ENCODE measurements around the gene EPN3.

EPN3 gene

GRCh38 chr17:50550661-50551432, 18.3 kb downstream of the EPN3 start:
- no peak for DNase-seq

GRCh38 chr17:50551433-50551815, 18.9 kb downstream of the EPN3 start:
- no peak for DNase-seq

- DNase-seq: no peak
Measured at GRCh38 chr17:50551884-50552283, 19.3 kb downstream of the EPN3 start.

- DNase-seq: no peak
Measured at GRCh38 chr17:50554201-50554600, 21.7 kb downstream of the EPN3 start.

- no peak for DNase-seq
Measured at GRCh38 chr17:50556803-50557202, 24.3 kb downstream of the EPN3 start.

- DNase-seq: no peak
Measured at GRCh38 chr17:50557630-50558029, 25.1 kb downstream of the EPN3 start.

GRCh38 chr17:50558091-50558490, 25.6 kb downstream of the EPN3 start:
- no peak for DNase-seq

GRCh38 chr17:50558581-50558940, 26.0 kb downstream of the EPN3 start:
- no peak for DNase-seq

GRCh38 chr17:50558941-50559614, 26.5 kb downstream of the EPN3 start:
- peak in 1 of 2 experiments; percentile 20 for DNase-seq

- peak in 1 of 2 experiments; percentile 21 for DNase-seq
Measured at GRCh38 chr17:50559674-50560184, 27.2 kb downstream of the EPN3 start.

GRCh38 chr17:50560185-50560824, 27.8 kb downstream of the EPN3 start, which contains the start of gene CACNA1G:
Gene CACNA1G, plus strand, starts transcription at chr17:50560715. Its CDS starts 745 bp downstream, at chr17:50561460.
- peak; percentile 83 to 86 for DNase-seq

- DNase-seq: no peak
Measured at GRCh38 chr17:50560931-50561745, 28.6 kb downstream of the EPN3 start.

GRCh38 chr17:50561746-50562141, 29.2 kb downstream of the EPN3 start:
- DNase-seq: no peak

- no peak for DNase-seq
Measured at GRCh38 chr17:50562242-50563091, 29.9 kb downstream of the EPN3 start.

- DNase-seq: no peak
Measured at GRCh38 chr17:50563092-50563511, 30.6 kb downstream of the EPN3 start.

- DNase-seq: no peak
Measured at GRCh38 chr17:50564916-50565315, 32.4 kb downstream of the EPN3 start.

GRCh38 chr17:50565402-50566350, 33.1 kb downstream of the EPN3 start:
- DNase-seq: no peak

- no peak for DNase-seq
Measured at GRCh38 chr17:50566886-50567285, 34.4 kb downstream of the EPN3 start.

- DNase-seq: no peak
Measured at GRCh38 chr17:50568659-50569058, 36.1 kb downstream of the EPN3 start.

- DNase-seq: no peak
Measured at GRCh38 chr17:50569592-50569991, 37.1 kb downstream of the EPN3 start.

GRCh38 chr17:50570032-50570431, 37.5 kb downstream of the EPN3 start:
- DNase-seq: no peak

Data from stimulated activated CD4-positive, alpha-beta T cell treated with anti-CD3 and anti-CD28 coated beads, Interleukin-4, amount 100 ng/mL, for 4 hours (primary cell).